BJ (cell line): ENCODE measurements around the gene TNPO3. TPM values are rescaled to one million over a fixed set of nuclear protein-coding genes. Genes with fewer than 3 reads are reported as not detected.

Source experiments
- CTCF ChIA-PET: fragments of 350-600 bp; formaldehyde crosslinking; extraction: SDS; loops from one replicate; lab custom pipeline; 2021; ENCODE audit warnings: antibody characterized with exemption, inconsistent platforms; lab: Yijun Ruan, JAX
- POLR2A ChIA-PET: fragments of 300-600 bp; sonication (Branson Sonifier 250); formaldehyde crosslinking; extraction: SDS; loops from one replicate; lab custom pipeline; 2021; ENCODE audit warnings: antibody characterized with exemption; lab: Charles Lee
- DNase-seq: peaks from one replicate; pipeline ENCODE4 v3.0.0-alpha.2; 2011; ENCODE audit warnings: low read depth
- H3K27me3 ChIP-seq: 2 replicates; pipeline ENCODE4 v1.6.0; 2011; ENCODE audit warnings: low read length; ENCODE audit not compliant: control insufficient read depth, insufficient read depth
- H3K36me3 ChIP-seq: 2 replicates; pipeline ENCODE4 v1.5.1; 2011; ENCODE audit warnings: low read length; ENCODE audit not compliant: control insufficient read depth, insufficient read depth
- H3K4me3 ChIP-seq: 2 replicates; pipeline ENCODE4 v1.5.1; 2011; ENCODE audit warnings: low read depth, mild to moderate bottlenecking, control low read depth, low read length
- polyA plus RNA-seq: library from polyadenylated mRNA; depleted of rRNA; stranded (reverse); fragments of >200 nt; gene quantifications from 2 replicates; pipeline ENCODE4 v1.2.3, GENCODE V29; 2011
- TF ChIP-seq, protein P1 (sequence below): IDR thresholded peaks from 2 replicates; pipeline ENCODE4 v1.5.1; 2011; ENCODE audit warnings: low read depth, mild to moderate bottlenecking, control low read depth, inconsistent platforms, low read length, moderate library complexity; ENCODE audit not compliant: insufficient read depth

The TNPO3 gene
- polyA plus RNA-seq, 1 experiment: 36.2 TPM

DNA sequence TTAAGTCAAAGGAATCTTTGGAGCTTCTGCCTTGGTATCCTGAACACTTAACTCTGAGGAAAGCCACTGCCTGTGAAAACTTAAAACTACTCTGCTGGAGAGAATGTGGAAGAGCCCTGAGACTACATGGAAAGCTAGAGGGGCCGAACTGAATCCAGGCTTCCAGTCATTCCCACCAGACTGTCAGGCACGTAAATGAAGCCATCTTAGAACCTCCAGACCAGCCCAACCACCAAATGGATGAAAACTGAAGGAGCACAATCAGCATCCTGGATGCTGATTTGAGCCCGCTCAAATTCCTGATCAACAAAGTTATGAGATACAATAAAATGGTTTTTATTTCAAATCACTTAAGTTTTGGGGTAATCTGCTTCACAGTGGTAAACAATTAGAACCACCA, 30.8 kb downstream of the TNPO3 start:
- Histone ChIP-seq H3K36me3 (no peaks in the 10 kb centered on the region), H3K27me3 (no peaks in the 10 kb centered on the region), H3K4me3 (no peak overlapping the region)
- TF ChIP-seq, protein P1, sequence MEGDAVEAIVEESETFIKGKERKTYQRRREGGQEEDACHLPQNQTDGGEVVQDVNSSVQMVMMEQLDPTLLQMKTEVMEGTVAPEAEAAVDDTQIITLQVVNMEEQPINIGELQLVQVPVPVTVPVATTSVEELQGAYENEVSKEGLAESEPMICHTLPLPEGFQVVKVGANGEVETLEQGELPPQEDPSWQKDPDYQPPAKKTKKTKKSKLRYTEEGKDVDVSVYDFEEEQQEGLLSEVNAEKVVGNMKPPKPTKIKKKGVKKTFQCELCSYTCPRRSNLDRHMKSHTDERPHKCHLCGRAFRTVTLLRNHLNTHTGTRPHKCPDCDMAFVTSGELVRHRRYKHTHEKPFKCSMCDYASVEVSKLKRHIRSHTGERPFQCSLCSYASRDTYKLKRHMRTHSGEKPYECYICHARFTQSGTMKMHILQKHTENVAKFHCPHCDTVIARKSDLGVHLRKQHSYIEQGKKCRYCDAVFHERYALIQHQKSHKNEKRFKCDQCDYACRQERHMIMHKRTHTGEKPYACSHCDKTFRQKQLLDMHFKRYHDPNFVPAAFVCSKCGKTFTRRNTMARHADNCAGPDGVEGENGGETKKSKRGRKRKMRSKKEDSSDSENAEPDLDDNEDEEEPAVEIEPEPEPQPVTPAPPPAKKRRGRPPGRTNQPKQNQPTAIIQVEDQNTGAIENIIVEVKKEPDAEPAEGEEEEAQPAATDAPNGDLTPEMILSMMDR: no peak
- DNase-seq: no peak
- CTCF ChIA-PET: interaction anchor here (1.0 kb wide), 1 partner anchor 65 kb away, joined by 3 read pairs; no protein-coding TSS in a partner anchor
- POLR2A ChIA-PET: no interaction called here

- Histone ChIP-seq H3K27me3 (no peaks in the 10 kb centered on the region), H3K36me3 (no peaks in the 10 kb centered on the region), H3K4me3 (no peak overlapping the region)
- DNase-seq: no peak
- POLR2A ChIA-PET: no interaction called here
- CTCF ChIA-PET: no interaction called here
- TF ChIP-seq, protein P1: no peak
Observed at GRCh38 chr7:129021656-129022055, 33.3 kb downstream of the TNPO3 start.

DNA sequence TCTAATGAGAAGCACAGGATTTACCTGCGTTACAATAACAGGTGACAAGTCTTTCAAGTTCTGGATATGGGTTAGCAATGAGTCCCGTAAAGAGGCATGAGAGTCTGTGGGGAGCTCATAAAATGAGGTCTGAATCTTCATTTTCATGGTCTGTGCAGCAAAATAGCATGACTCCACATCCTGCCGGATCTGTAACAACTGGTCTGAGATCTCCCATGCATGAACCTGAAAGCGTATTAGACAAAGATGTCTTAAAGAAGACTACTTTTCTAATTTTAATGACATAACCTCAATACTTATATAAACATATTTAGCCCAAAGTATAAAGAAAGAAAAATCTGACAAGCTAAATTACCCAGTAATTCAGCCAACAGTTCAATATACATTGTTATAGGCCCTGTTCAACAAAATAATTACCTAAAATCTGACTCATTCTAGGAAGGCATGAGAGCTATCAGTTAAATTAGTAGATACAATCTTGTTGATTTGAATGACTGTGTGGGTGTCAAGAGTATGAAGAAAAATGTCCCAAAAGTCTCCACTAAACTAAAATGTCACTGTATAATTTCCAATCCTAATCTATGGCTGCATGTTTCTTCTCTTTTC, 36.9 kb downstream of the TNPO3 start:
- ChIA-PET POLR2A (no interaction called here), CTCF (interaction anchor here (0.6 to 1.8 kb wide), 3 partner anchors 12 to 882 kb away, joined by 3 to 5 read pairs (median 3); no protein-coding TSS in a partner anchor)
- no peaks in the 10 kb centered on the region for H3K27me3 ChIP-seq
- H3K36me3 ChIP-seq: no peaks in the 10 kb centered on the region
- TF ChIP-seq, protein P1: no peak
- no peak for DNase-seq
- H3K4me3 ChIP-seq: no peak overlapping the region

DNA sequence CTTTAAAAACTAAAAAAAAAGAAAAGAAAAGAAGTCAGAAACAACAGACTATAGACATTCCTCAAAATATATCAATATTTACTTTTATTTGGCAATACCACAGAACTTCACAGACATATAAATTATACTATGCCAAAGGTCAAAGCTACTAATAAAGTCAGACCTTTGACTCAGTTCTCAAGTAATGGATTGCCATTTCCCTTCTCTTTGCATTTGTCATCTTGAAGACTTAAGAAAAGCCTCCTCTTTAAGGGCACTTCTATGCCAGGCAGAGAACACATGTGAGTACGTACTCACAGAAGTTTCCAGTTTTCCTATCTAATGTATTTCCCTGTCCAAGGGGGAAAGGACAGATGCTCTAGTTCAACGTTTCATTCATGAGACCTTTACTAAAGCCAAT, 37.6 kb downstream of the TNPO3 start:
- no peaks in the 10 kb centered on the region for H3K27me3 ChIP-seq
- ChIA-PET POLR2A (no interaction called here), CTCF (interaction anchor here (0.7 to 1.8 kb wide), 4 partner anchors 11 to 177 kb away, joined by 3 to 5 read pairs (median 4); no protein-coding TSS in a partner anchor)
- TF ChIP-seq, protein P1: no peak
- no peak for DNase-seq
- no peaks in the 10 kb centered on the region for H3K36me3 ChIP-seq
- no peak overlapping the region for H3K4me3 ChIP-seq

- TF ChIP-seq, protein P1: no peak
- Histone ChIP-seq H3K4me3 (no peak overlapping the region), H3K27me3 (no peaks in the 10 kb centered on the region), H3K36me3 (0 out of 2 replicates have a peak, but pooled peaks cover 1% of the 10 kb centered on the region)
- ChIA-PET POLR2A (no interaction called here), CTCF (interaction anchor here (0.6 to 1.6 kb wide), 2 partner anchors 13 to 77 kb away, joined by 3 read pairs; no protein-coding TSS in a partner anchor)
- DNase-seq: no peak
Observed at GRCh38 chr7:129014501-129015101, 40.3 kb downstream of the TNPO3 start.
